GM13977 (cell line): ENCODE data around the gene FADS1.

Experiments
- DNase-seq: peaks from one replicate; pipeline ENCODE4 v3.0.0; 2012; ENCODE audit warnings: low spot score
- CTCF ChIP-seq: IDR thresholded peaks from 2 replicates; pipeline ENCODE4 v1.5.1; 2012; ENCODE audit warnings: mild to moderate bottlenecking, control low read depth; ENCODE audit not compliant: insufficient read depth; ENCODE audit errors: extremely low read depth, missing control alignments
- in situ Hi-C: fragments of 300-500 bp; cut with MboI; formaldehyde crosslinking; loops from one replicate; pipeline ENCODE4 v1.12.0; 2022; ENCODE audit warnings: low sequenced_read_pairs, low pct_unique_long_range_greater_than_20kb, mixed read lengths, inconsistent platforms; ENCODE audit not compliant: unreplicated experiment

The FADS1 gene

GRCh38 chr11:61803889-61804647 lies 12.7 kb downstream of the FADS1 start:
- TF ChIP-seq CTCF = no peak
- in situ Hi-C loops = no loop called here
- DNase-seq = no peak

- DNase-seq = no peak
- in situ Hi-C loops = no loop called here
- TF ChIP-seq CTCF = no peak
Observed at GRCh38 chr11:61802605-61803004, 14.2 kb downstream of the FADS1 start.

GRCh38 chr11:61800331-61801281 lies 16.2 kb downstream of the FADS1 start:
- DNase-seq = no peak
- TF ChIP-seq CTCF = no peak
- in situ Hi-C loops = no loop called here

DNA sequence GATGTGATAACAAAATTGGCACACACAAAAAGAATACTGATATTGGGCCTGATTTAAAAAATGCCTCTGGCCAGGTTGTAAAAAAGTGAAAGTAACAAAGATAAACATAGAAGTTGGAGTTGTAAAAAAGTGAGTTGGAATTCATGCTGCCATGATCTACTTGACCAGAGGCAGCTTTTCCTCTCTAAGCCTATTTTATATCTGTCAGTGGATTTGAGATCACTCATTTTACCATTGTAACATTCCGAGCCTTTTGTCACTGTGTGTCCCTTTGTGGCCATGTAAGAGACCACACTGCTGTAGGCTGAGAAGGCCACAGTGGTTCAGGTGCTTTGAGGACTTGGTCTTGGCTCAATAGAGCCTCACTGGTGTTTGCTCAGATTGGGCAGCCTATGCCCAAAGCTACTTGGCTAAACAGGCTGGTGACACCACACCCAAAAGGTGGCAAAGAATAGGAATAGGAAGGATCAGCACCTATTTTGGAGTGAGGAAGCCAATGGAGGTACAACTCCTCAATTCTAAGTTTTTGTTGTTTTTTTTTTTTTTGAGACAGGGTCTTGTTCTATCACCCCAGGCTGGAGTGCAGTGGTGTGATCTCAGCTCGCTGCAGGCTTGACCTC lies 17.0 kb downstream of the FADS1 start:
- in situ Hi-C loops = no loop called here
- TF ChIP-seq CTCF = no peak
- no peak for DNase-seq

DNA sequence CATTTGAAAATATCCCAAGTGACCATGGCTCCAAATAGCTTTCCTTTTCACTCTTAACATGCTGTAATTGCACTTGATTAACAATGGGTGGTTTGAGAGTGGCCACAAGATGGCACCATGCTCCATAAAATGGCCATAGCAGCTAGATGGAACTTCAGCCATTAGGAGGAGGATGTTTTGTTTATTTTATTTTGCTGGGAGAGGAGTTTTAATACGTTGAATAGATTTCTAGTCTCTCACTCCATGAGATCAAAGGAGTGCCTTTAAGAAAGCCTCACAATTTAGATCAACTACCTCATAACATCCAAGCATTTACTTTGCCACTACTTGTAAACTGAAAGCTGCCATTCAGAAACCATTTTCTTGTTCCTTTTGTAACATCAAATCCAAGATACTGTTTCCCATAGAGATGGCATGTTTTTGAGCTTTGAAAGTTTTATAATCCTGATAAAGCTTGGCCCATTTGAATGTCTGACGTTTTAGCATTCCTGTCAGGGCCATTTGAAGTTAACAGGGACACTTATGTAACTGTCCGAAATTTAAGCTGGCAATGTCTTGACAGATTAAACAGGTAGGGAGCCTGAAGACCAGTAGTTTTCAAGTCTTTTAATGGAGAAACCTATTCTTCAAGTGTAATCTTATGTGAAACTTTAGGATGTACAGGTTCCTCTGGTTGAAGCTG lies 19.4 kb downstream of the FADS1 start:
- peak; percentile 72 for DNase-seq

More for the DNA sequence above, 19.4 kb downstream of the FADS1 start:
- TF ChIP-seq CTCF = peak; percentile 83
- in situ Hi-C loops = no loop called here
